Mucosa of stomach (tissue), 1 donor: Measurements from ENCODE around the gene PITPNC1.
"Not testable (repeated sequence)": the region's sequence is repeated elsewhere in the genome, so short reads cannot be mapped to it uniquely, and the experiment has no call there.

Experiments used
- H3K27me3 ChIP-seq: one replicate; pipeline ENCODE4 v1.7.0; 2013; ENCODE audit warnings: mild to moderate bottlenecking, low read length; ENCODE audit not compliant: control insufficient read depth, insufficient read depth
- H3K36me3 ChIP-seq: one replicate; pipeline ENCODE4 v1.7.0; 2013; ENCODE audit warnings: low read length; ENCODE audit not compliant: control insufficient read depth, insufficient read depth
- H3K4me1 ChIP-seq: one replicate; pipeline ENCODE4 v1.7.0; 2013; ENCODE audit warnings: mild to moderate bottlenecking, low read length; ENCODE audit not compliant: control insufficient read depth, insufficient read depth
- H3K4me3 ChIP-seq: one replicate; pipeline ENCODE4 v1.7.0; 2013; ENCODE audit warnings: low read length
- H3K9ac ChIP-seq: one replicate; pipeline ENCODE4 v1.7.0; 2013; ENCODE audit warnings: mild to moderate bottlenecking, low read length, moderate library complexity
- H3K9me3 ChIP-seq: one replicate; pipeline ENCODE4 v1.7.0; 2013; ENCODE audit warnings: mild to moderate bottlenecking, low read length, moderate library complexity; ENCODE audit not compliant: control insufficient read depth
- donor health status: Pancreatic carcinoma.

The PITPNC1 gene

GRCh38 chr17:67412941-67413340 is 35.9 kb downstream of the PITPNC1 start:
- H3K36me3 ChIP-seq: no peaks in the 10 kb centered on the region
- H3K27me3 ChIP-seq: no peaks in the 10 kb centered on the region
- H3K4me3 ChIP-seq: no peak overlapping the region
- no peaks in the 10 kb centered on the region for H3K9me3 ChIP-seq
- no peak overlapping the region for H3K9ac ChIP-seq
- no peaks in the 10 kb centered on the region for H3K4me1 ChIP-seq

GRCh38 chr17:67413388-67413787 is 36.3 kb downstream of the PITPNC1 start:
- H3K9ac ChIP-seq: no peak overlapping the region
- no peaks in the 10 kb centered on the region for H3K36me3 ChIP-seq
- no peak overlapping the region for H3K4me3 ChIP-seq
- H3K27me3 ChIP-seq: no peaks in the 10 kb centered on the region
- no peaks in the 10 kb centered on the region for H3K9me3 ChIP-seq
- no peaks in the 10 kb centered on the region for H3K4me1 ChIP-seq

- no peak overlapping the region for H3K4me3 ChIP-seq
- H3K4me1 ChIP-seq: no peaks in the 10 kb centered on the region
- H3K9ac ChIP-seq: no peak overlapping the region
- H3K27me3 ChIP-seq: no peaks in the 10 kb centered on the region
- no peaks in the 10 kb centered on the region for H3K36me3 ChIP-seq
- no peaks in the 10 kb centered on the region for H3K9me3 ChIP-seq
Observed at GRCh38 chr17:67414130-67414529, 37.0 kb downstream of the PITPNC1 start.

GRCh38 chr17:67414559-67414958 is 37.5 kb downstream of the PITPNC1 start:
- Histone ChIP-seq H3K9ac (no peak overlapping the region), H3K4me3 (no peak overlapping the region), H3K27me3 (no peaks in the 10 kb centered on the region), H3K9me3 (no peaks in the 10 kb centered on the region), H3K36me3 (no peaks in the 10 kb centered on the region), H3K4me1 (no peaks in the 10 kb centered on the region)

GRCh38 chr17:67415291-67415690 is 38.2 kb downstream of the PITPNC1 start:
- no peak overlapping the region for H3K9ac ChIP-seq
- H3K4me3 ChIP-seq: no peak overlapping the region
- H3K27me3 ChIP-seq: no peaks in the 10 kb centered on the region
- H3K4me1 ChIP-seq: no peaks in the 10 kb centered on the region
- no peaks in the 10 kb centered on the region for H3K36me3 ChIP-seq
- H3K9me3 ChIP-seq: no peaks in the 10 kb centered on the region

GRCh38 chr17:67417507-67417906 is 40.4 kb downstream of the PITPNC1 start:
- no peak overlapping the region for H3K9ac ChIP-seq

GRCh38 chr17:67420994-67421393 is 43.9 kb downstream of the PITPNC1 start:
- no peak overlapping the region for H3K4me3 ChIP-seq

More at GRCh38 chr17:67417507-67417906, 40.4 kb downstream of the PITPNC1 start:
- Histone ChIP-seq H3K9me3 (no peaks in the 10 kb centered on the region), H3K36me3 (no peaks in the 10 kb centered on the region), H3K4me3 (no peak overlapping the region), H3K4me1 (peaks cover 22% of the 10 kb centered on the region), H3K27me3 (no peaks in the 10 kb centered on the region)

GRCh38 chr17:67421869-67422273 is 44.8 kb downstream of the PITPNC1 start:
- Histone ChIP-seq H3K9me3 (no peaks in the 10 kb centered on the region), H3K4me1 (peaks cover 31% of the 10 kb centered on the region), H3K36me3 (no peaks in the 10 kb centered on the region), H3K4me3 (no peak overlapping the region), H3K27me3 (no peaks in the 10 kb centered on the region), H3K9ac (no peak overlapping the region)

More at GRCh38 chr17:67420994-67421393, 43.9 kb downstream of the PITPNC1 start:
- H3K9me3 ChIP-seq: no peaks in the 10 kb centered on the region
- no peak overlapping the region for H3K9ac ChIP-seq
- H3K27me3 ChIP-seq: no peaks in the 10 kb centered on the region
- peaks cover 31% of the 10 kb centered on the region for H3K4me1 ChIP-seq
- no peaks in the 10 kb centered on the region for H3K36me3 ChIP-seq

- not testable (repeated sequence) for H3K27me3 ChIP-seq, H3K9me3 ChIP-seq, H3K4me3 ChIP-seq, H3K36me3 ChIP-seq, H3K9ac ChIP-seq
- H3K4me1 ChIP-seq: peaks cover 31% of the 10 kb centered on the region
Observed at GRCh38 chr17:67422296-67422695, 45.2 kb downstream of the PITPNC1 start.

GRCh38 chr17:67422897-67423296 is 45.8 kb downstream of the PITPNC1 start:
- no peak overlapping the region for H3K9ac ChIP-seq
- H3K36me3 ChIP-seq: no peaks in the 10 kb centered on the region
- H3K27me3 ChIP-seq: no peaks in the 10 kb centered on the region
- no peaks in the 10 kb centered on the region for H3K9me3 ChIP-seq
- H3K4me3 ChIP-seq: no peak overlapping the region
- peaks cover 31% of the 10 kb centered on the region for H3K4me1 ChIP-seq

- Histone ChIP-seq H3K27me3 (no peaks in the 10 kb centered on the region), H3K9ac (no peak overlapping the region), H3K36me3 (no peaks in the 10 kb centered on the region), H3K9me3 (no peaks in the 10 kb centered on the region), H3K4me3 (no peak overlapping the region), H3K4me1 (peaks cover 28% of the 10 kb centered on the region)
Observed at GRCh38 chr17:67425571-67426160, 48.6 kb downstream of the PITPNC1 start.

- H3K9me3 ChIP-seq: no peaks in the 10 kb centered on the region
- H3K4me1 ChIP-seq: peaks cover 10% of the 10 kb centered on the region
- H3K9ac ChIP-seq: no peak overlapping the region
- H3K4me3 ChIP-seq: no peak overlapping the region
- no peaks in the 10 kb centered on the region for H3K36me3 ChIP-seq
- H3K27me3 ChIP-seq: no peaks in the 10 kb centered on the region
Observed at GRCh38 chr17:67427424-67427823, 50.3 kb downstream of the PITPNC1 start.

GRCh38 chr17:67430515-67430914 is 53.4 kb downstream of the PITPNC1 start:
- H3K36me3 ChIP-seq, H3K4me1 ChIP-seq, H3K9ac ChIP-seq, H3K9me3 ChIP-seq, H3K27me3 ChIP-seq, H3K4me3 ChIP-seq: not testable (repeated sequence)
